HT-29 (cell line): ENCODE data around the gene PEMT. TPM values are rescaled to one million over a fixed set of nuclear protein-coding genes. Genes with fewer than 3 reads are reported as not detected.

Experiments used
- DNase-seq: peaks from one replicate; pipeline ENCODE4 v3.0.0-alpha.2; 2015; ENCODE audit warnings: low spot score
- total RNA-seq: library from RNA; depleted of rRNA; stranded (reverse); fragments of >200 nt; shearing (Covaris generic); gene quantifications from 2 replicates; pipeline ENCODE4 v1.2.3, GENCODE V29; 2014

The PEMT gene
- total RNA-seq, 1 experiment from 2014 or later = 64.4 TPM

- no peak for DNase-seq
Observed at GRCh38 chr17:17536702-17537101, 54.8 kb downstream of the PEMT start.

- DNase-seq = no peak
Observed at GRCh38 chr17:17535957-17536356, 55.6 kb downstream of the PEMT start.

GRCh38 chr17:17533901-17534441, 57.5 kb downstream of the PEMT start:
- DNase-seq = peak; percentile 48

- DNase-seq = no peak
Observed at GRCh38 chr17:17532991-17533390, 58.5 kb downstream of the PEMT start.

GRCh38 chr17:17531156-17531555, 60.4 kb downstream of the PEMT start:
- no peak for DNase-seq

GRCh38 chr17:17528696-17529652, 62.5 kb downstream of the PEMT start:
- no peak for DNase-seq

- no peak for DNase-seq
Observed at GRCh38 chr17:17527956-17528500, 63.5 kb downstream of the PEMT start.

GRCh38 chr17:17527534-17527933, 64.0 kb downstream of the PEMT start:
- no peak for DNase-seq

GRCh38 chr17:17526369-17526768, 65.1 kb downstream of the PEMT start:
- DNase-seq = no peak

- no peak for DNase-seq
Observed at GRCh38 chr17:17525956-17526355, 65.6 kb downstream of the PEMT start.

GRCh38 chr17:17525311-17525710, 66.2 kb downstream of the PEMT start:
- no peak for DNase-seq

GRCh38 chr17:17523731-17524490, 67.6 kb downstream of the PEMT start:
- no peak for DNase-seq

GRCh38 chr17:17523001-17523730, 68.3 kb downstream of the PEMT start:
- DNase-seq = no peak

- no peak for DNase-seq
Observed at GRCh38 chr17:17520599-17521232, 70.8 kb downstream of the PEMT start.

GRCh38 chr17:17519886-17520285, 71.6 kb downstream of the PEMT start:
- no peak for DNase-seq

GRCh38 chr17:17518951-17519350, 72.6 kb downstream of the PEMT start:
- DNase-seq = no peak

GRCh38 chr17:17518014-17518413, 73.5 kb downstream of the PEMT start:
- no peak for DNase-seq

GRCh38 chr17:17516941-17517720, 74.4 kb downstream of the PEMT start:
- no peak for DNase-seq

- no peak for DNase-seq
Observed at GRCh38 chr17:17515934-17516930, 75.3 kb downstream of the PEMT start.
